Kidney (tissue), 14 donors: ENCODE results near the gene HASPIN. TPM values are rescaled to one million over a fixed set of nuclear protein-coding genes. Genes with fewer than 3 reads are reported as not detected.
A peak's percentile ranks its signal among the peaks of the same experiment; 100 is the strongest.

Source experiments
- DNase-seq, 5 donors: peaks; one replicate each; pipeline ENCODE4 v3.0.0-alpha.2; 2013 to 2020
- FAIRE-seq: peaks from 2 replicates; lab custom pipeline; 2012; peaks lifted over from hg19 to GRCh38; lab: Jason Lieb, UNC
- H3K27ac ChIP-seq, 2 donors: one replicate each; pipeline ENCODE4 v1.7.0; 2013; ENCODE audit warnings: low read depth in 2 of 2, low read length in 2 of 2, inconsistent platforms in 1 of 2
- H3K27me3 ChIP-seq: one replicate; pipeline ENCODE4 v1.7.1; 2013; ENCODE audit warnings: low read length, inconsistent platforms; ENCODE audit not compliant: control insufficient read depth, insufficient read depth
- H3K36me3 ChIP-seq, 3 donors: one replicate each; pipeline versions ENCODE4 v1.7.0 to v1.7.1; 2013; ENCODE audit warnings: low read length in 3 of 3, control low read depth in 1 of 3, inconsistent platforms in 1 of 3; ENCODE audit not compliant: insufficient read depth in 3 of 3, control insufficient read depth in 2 of 3
- H3K4me1 ChIP-seq, 3 donors: one replicate each; pipeline versions ENCODE4 v1.7.0 to v1.7.1; 2013; ENCODE audit warnings: low read length in 3 of 3, inconsistent platforms in 1 of 3, low read depth in 1 of 3; ENCODE audit not compliant: control insufficient read depth in 2 of 3, insufficient read depth in 2 of 3
- H3K4me3 ChIP-seq, 3 donors: one replicate each; pipeline versions ENCODE4 v1.7.0 to v1.8.1; 2013; ENCODE audit warnings: low read length in 3 of 3, control low read depth in 1 of 3, inconsistent platforms in 1 of 3
- H3K9ac ChIP-seq, 3 donors: one replicate each; pipeline versions ENCODE4 v1.7.0 to v1.7.1; 2013; ENCODE audit warnings: low read length in 3 of 3, control low read depth in 1 of 3, inconsistent platforms in 1 of 3
- H3K9me3 ChIP-seq, 3 donors: one replicate each; pipeline versions ENCODE4 v1.7.0 to v1.7.1; 2013; ENCODE audit warnings: low read length in 3 of 3, control low read depth in 1 of 3, inconsistent platforms in 1 of 3; ENCODE audit not compliant: control insufficient read depth in 2 of 3, insufficient read depth in 1 of 3
- CTCF ChIP-seq: IDR thresholded peaks from 3 replicates; pipeline ENCODE4 v1.5.1; 2012; ENCODE audit warnings: mild to moderate bottlenecking, moderate library complexity, borderline replicate concordance; ENCODE audit not compliant: insufficient read depth; ENCODE audit errors: extremely low read depth
- intact Hi-C: fragments of 100-400 bp; cut with DNase I; formaldehyde crosslinking; loops from one replicate; pipeline ENCODE4 v1.11.1; 2022
- polyA plus RNA-seq: library from polyadenylated mRNA; stranded (reverse); fragments of 350-450 nt; fragmentation: Illumina TruSeq; extraction: RNeasy Lipid Tissue Mini Kit (QIAGEN cat#74804); gene quantifications from one replicate; pipeline ENCODE4 v1.2.3, GENCODE V29; 2014; ENCODE audit warnings: low read depth, low replicate concordance; ENCODE audit not compliant: insufficient read depth
- total RNA-seq: library from RNA; stranded (reverse); fragmentation: NEBNext Ultra II Directional; extraction: Animal tissue kit (Norgen Biotek cat#: 25700); gene quantifications from one replicate; pipeline ENCODE4 v1.2.1, GENCODE V29; 2021
- donor health status: control.
- donor health status: control.
- donor health status: control.
- donor health status: control.
- donor health status: control.
- donor health status: DM: yes; HTN: yes; CAD: no.
- donor health status: Normal renal cell carcinoma (clear cell type).

HASPIN gene
- total and polyA plus RNA-seq, 2 donors from 2014 or later, result 0.38 TPM; not detected in 1

- Histone ChIP-seq H3K27ac (no peak overlapping the region), H3K36me3 (no peaks in the 10 kb centered on the region), H3K27me3 (no peaks in the 10 kb centered on the region), H3K9me3 (no peaks in the 10 kb centered on the region), H3K4me1 (peaks cover 0 to 7% (median 6%) of the 10 kb centered on the region in 3 donors), H3K9ac (no peak overlapping the region), H3K4me3 (no peak overlapping the region)
- TF ChIP-seq CTCF, result no peak
- FAIRE-seq (no peak), DNase-seq (peak in 1 of 5 donors; percentile 10)
- intact Hi-C loops, result no loop called here
Observed at GRCh38 chr17:3740611-3741073, 16.9 kb downstream of the HASPIN start.

- Histone ChIP-seq H3K4me3 (no peak overlapping the region), H3K9ac (no peak overlapping the region), H3K27ac (no peak overlapping the region), H3K36me3 (no peaks in the 10 kb centered on the region), H3K9me3 (no peaks in the 10 kb centered on the region), H3K4me1 (peaks cover 0 to under 1% (median under 1%) of the 10 kb centered on the region in 3 donors), H3K27me3 (no peaks in the 10 kb centered on the region)
- intact Hi-C loops, result no loop called here
- TF ChIP-seq CTCF, result no peak
- DNase-seq (no peak), FAIRE-seq (no peak)
Observed at GRCh38 chr17:3744014-3744413, 20.3 kb downstream of the HASPIN start.

- Histone ChIP-seq H3K36me3 (no peaks in the 10 kb centered on the region), H3K4me1 (no peaks in the 10 kb centered on the region), H3K4me3 (no peak overlapping the region), H3K27me3 (no peaks in the 10 kb centered on the region), H3K9me3 (no peaks in the 10 kb centered on the region), H3K27ac (no peak overlapping the region), H3K9ac (no peak overlapping the region)
- FAIRE-seq, result no peak
- intact Hi-C loops, result no loop called here
- no peak for TF ChIP-seq CTCF
- DNase-seq, result no peak
Observed at GRCh38 chr17:3745071-3745470, 21.4 kb downstream of the HASPIN start.

GRCh38 chr17:3747805-3748204 is 24.1 kb downstream of the HASPIN start:
- Histone ChIP-seq H3K9ac (no peak overlapping the region), H3K27me3 (no peaks in the 10 kb centered on the region), H3K36me3 (no peaks in the 10 kb centered on the region), H3K9me3 (no peaks in the 10 kb centered on the region), H3K4me1 (no peaks in the 10 kb centered on the region), H3K27ac (no peak overlapping the region), H3K4me3 (no peak overlapping the region)
- no peak for DNase-seq
- intact Hi-C loops, result no loop called here
- no peak for TF ChIP-seq CTCF
- no peak for FAIRE-seq
